Bronchial epithelial cell (primary cell): ENCODE data around the gene ERO1A. TPM values are rescaled to one million over a fixed set of nuclear protein-coding genes. Genes with fewer than 3 reads are reported as not detected.

ENCODE experiments used
- DNase-seq: peaks from one replicate; pipeline ENCODE4 v3.0.0-alpha.2; 2010; ENCODE audit warnings: low read depth
- FAIRE-seq: peaks from 2 replicates; lab custom pipeline; 2011; peaks lifted over from hg19 to GRCh38; lab: Jason Lieb, UNC
- H3K27me3 ChIP-seq: 2 replicates; pipeline ENCODE4 v1.5.1; 2011; ENCODE audit warnings: low read length; ENCODE audit not compliant: control insufficient read depth, insufficient read depth
- H3K36me3 ChIP-seq: 2 replicates; pipeline ENCODE4 v1.5.1; 2011; ENCODE audit warnings: low read length; ENCODE audit not compliant: control insufficient read depth, insufficient read depth
- H3K4me3 ChIP-seq: 2 replicates; pipeline ENCODE4 v1.5.1; 2011; ENCODE audit warnings: mild to moderate bottlenecking, low read depth, low read length, control low read depth
- total RNA-seq: library from RNA; depleted of rRNA; stranded (reverse); fragments of >200 nt; gene quantifications from 2 replicates; pipeline ENCODE4 v1.2.1, GENCODE V29; 2014
- TF ChIP-seq, protein P1 (sequence below): IDR thresholded peaks from 2 replicates; pipeline ENCODE4 v1.5.1; 2011; ENCODE audit warnings: mild to moderate bottlenecking, moderate library complexity, low read length, control low read depth, inconsistent platforms; ENCODE audit not compliant: insufficient read depth, severe bottlenecking

Gene ERO1A
- total RNA-seq, 1 donor from 2014 or later = 486 TPM

DNA sequence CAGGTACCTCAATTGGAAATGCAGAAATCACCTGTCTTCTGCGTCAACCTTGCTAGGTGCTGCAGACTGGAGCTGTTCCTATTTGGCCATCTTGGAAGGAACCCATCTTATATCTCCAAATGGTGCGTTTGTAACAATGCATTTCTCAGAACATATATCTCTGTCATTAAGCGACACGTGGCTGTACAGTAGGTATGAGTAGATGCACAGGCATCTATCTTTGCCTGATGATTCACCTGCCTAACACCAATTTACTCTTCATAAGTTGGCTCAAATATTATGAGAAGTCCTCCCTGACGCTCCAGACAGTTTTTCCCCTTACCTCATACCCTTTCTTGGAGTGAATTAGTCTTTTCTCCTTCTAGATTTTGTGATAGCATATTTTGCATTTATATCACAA, 98.5 kb downstream of the ERO1A start:
- Histone ChIP-seq H3K4me3 (no peak overlapping the region), H3K36me3 (no peaks in the 10 kb centered on the region), H3K27me3 (no peaks in the 10 kb centered on the region)
- FAIRE-seq (no peak), DNase-seq (peak; percentile 55)
- TF ChIP-seq, protein P1, sequence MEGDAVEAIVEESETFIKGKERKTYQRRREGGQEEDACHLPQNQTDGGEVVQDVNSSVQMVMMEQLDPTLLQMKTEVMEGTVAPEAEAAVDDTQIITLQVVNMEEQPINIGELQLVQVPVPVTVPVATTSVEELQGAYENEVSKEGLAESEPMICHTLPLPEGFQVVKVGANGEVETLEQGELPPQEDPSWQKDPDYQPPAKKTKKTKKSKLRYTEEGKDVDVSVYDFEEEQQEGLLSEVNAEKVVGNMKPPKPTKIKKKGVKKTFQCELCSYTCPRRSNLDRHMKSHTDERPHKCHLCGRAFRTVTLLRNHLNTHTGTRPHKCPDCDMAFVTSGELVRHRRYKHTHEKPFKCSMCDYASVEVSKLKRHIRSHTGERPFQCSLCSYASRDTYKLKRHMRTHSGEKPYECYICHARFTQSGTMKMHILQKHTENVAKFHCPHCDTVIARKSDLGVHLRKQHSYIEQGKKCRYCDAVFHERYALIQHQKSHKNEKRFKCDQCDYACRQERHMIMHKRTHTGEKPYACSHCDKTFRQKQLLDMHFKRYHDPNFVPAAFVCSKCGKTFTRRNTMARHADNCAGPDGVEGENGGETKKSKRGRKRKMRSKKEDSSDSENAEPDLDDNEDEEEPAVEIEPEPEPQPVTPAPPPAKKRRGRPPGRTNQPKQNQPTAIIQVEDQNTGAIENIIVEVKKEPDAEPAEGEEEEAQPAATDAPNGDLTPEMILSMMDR = no peak

DNA sequence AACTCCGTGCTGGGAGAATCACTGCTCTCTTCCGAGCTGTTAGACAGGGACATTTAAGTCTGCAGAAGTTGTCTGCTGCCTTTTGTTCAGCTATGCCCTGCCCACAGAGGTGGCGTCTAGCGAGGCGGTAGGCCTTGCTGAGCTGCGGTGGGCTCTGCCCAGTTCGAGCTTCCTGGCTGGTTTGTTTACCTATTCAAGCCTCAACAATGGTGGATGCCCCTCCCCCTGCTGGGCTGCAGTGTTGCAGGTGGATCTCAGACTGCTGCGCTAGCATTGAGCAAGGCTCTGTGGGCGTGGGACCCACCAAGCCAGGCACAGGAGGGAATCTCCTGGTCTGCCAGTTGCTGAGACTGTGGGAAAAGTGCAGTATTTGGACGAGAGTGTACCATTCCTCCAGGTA, 99.0 kb downstream of the ERO1A start:
- TF ChIP-seq, protein P1 = no peak
- DNase-seq (no peak), FAIRE-seq (no peak)

DNA sequence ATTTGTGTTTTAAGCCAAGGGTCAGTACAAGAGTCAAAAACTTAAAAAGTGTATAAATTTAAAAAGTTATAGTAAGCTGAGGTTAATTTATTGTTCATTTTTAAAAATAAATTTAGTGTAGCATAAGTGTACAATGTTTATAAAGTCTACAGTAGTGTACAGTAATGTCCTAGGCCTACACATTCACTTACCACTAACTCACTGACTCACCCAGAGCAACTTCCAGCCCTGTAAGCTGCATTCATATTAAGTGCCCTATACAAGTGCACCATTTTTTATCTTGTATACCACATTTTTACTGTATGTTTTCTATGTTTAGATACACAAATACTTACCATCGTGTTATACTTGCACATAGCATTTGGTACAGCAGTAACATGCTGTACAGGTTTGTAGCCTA, 105.0 kb downstream of the ERO1A start:
- DNase-seq = no peak
- TF ChIP-seq, protein P1 = no peak
- FAIRE-seq = no peak
- no peaks in the 10 kb centered on the region for H3K27me3 ChIP-seq
- no peaks in the 10 kb centered on the region for H3K36me3 ChIP-seq
- no peak overlapping the region for H3K4me3 ChIP-seq

More for the DNA sequence above, 99.0 kb downstream of the ERO1A start:
- no peaks in the 10 kb centered on the region for H3K27me3 ChIP-seq
- no peak overlapping the region for H3K4me3 ChIP-seq
- no peaks in the 10 kb centered on the region for H3K36me3 ChIP-seq

Other genes starting within 250 kb of the ERO1A start
- gene TXNDC16, start 143.1 kb downstream of the ERO1A start, total RNA-seq = 0.79 and 1.0 TPM in 2 replicates
- gene GPR137C, start 142.7 kb downstream of the ERO1A start, total RNA-seq = under 0.01 and 0.26 TPM in 2 replicates
- gene PSMC6, start 11.6 kb upstream of the ERO1A start, total RNA-seq = 84.5 and 90.8 TPM in 2 replicates
- 12.6 and 14.3 TPM in 2 replicates for gene STYX, start 34.6 kb upstream of the ERO1A start, total RNA-seq
- 39.8 and 57.1 TPM in 2 replicates for gene GNPNAT1, start 96.0 kb upstream of the ERO1A start, total RNA-seq